Measurements from ENCODE around the gene SMR3B. TPM values are rescaled to one million over a fixed set of nuclear protein-coding genes. Genes with fewer than 3 reads are reported as not detected.

Gene SMR3B
- total and polyA plus RNA-seq, 7 donors, result not detected

DNA sequence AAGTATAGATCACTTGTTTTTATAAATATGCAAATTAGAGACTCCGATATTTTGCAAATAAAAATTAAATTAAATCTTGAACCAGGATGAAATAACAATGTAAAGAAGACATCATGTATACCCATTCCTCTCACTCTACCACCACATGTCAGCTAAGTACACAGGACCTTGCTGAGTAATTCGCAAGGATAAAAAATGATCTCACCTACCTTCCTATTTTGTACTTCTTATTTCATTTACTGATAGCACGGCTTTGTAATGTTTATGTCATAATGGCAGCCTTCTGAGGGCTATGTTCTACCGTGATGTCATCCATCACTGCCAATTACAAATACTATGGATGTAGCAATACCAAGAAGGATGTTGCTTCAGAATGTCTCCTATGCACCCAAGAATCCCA is 10.9 kb upstream of the SMR3B start:
- Histone ChIP-seq H3K27ac (no peak overlapping the region), H3K4me3 (no peak overlapping the region), H3K9me3 (peaks cover 0 to 4% (median 0%) of the 10 kb centered on the region in 4 donors), H3K36me3 (no peaks in the 10 kb centered on the region), H3K4me1 (no peaks in the 10 kb centered on the region), H3K27me3 (no peaks in the 10 kb centered on the region)
- intact Hi-C loops (cut with DNase I), result no loop called here
- TF ChIP-seq, protein P1, sequence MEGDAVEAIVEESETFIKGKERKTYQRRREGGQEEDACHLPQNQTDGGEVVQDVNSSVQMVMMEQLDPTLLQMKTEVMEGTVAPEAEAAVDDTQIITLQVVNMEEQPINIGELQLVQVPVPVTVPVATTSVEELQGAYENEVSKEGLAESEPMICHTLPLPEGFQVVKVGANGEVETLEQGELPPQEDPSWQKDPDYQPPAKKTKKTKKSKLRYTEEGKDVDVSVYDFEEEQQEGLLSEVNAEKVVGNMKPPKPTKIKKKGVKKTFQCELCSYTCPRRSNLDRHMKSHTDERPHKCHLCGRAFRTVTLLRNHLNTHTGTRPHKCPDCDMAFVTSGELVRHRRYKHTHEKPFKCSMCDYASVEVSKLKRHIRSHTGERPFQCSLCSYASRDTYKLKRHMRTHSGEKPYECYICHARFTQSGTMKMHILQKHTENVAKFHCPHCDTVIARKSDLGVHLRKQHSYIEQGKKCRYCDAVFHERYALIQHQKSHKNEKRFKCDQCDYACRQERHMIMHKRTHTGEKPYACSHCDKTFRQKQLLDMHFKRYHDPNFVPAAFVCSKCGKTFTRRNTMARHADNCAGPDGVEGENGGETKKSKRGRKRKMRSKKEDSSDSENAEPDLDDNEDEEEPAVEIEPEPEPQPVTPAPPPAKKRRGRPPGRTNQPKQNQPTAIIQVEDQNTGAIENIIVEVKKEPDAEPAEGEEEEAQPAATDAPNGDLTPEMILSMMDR (IDR thresholded peaks at IDR 0.05), result no peak
- TF ChIP-seq EP300 (IDR thresholded peaks at IDR 0.05) (no peak), POLR2AphosphoS5 (IDR thresholded peaks at IDR 0.05) (no peak), POLR2A (IDR thresholded peaks at IDR 0.05) (no peak)
- WGBS, 2 donors, result 88% methylated on average over 4 of the region's 4 CpGs
- no peak for DNase-seq

DNA sequence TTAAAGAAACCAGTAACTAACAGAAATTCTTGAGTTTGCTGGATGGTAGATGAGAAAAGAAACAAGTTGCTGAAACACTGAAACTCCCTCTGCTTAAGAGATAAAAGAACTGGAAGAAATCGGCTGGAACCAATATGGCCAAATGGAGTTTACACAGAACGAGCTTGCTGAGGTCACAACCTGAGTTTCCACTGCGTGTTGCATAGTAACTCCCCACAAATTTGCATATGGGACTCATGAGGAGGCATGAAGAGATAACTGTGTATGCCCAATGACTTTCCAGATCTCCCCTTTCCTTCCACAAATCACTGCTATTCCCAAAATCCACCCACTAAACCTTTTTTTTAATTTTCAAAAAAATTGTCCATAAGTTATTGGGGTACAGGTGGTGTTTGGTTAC is 10.2 kb upstream of the SMR3B start:
- peaks cover 0 to 4% (median 0%) of the 10 kb centered on the region in 4 donors for H3K9me3 ChIP-seq
- no peak overlapping the region for H3K27ac ChIP-seq
- TF ChIP-seq, protein P1 (IDR thresholded peaks at IDR 0.05), result no peak
- TF ChIP-seq EP300 (IDR thresholded peaks at IDR 0.05) (no peak), POLR2A (IDR thresholded peaks at IDR 0.05) (no peak), POLR2AphosphoS5 (IDR thresholded peaks at IDR 0.05) (no peak)
- DNase-seq, result no peak
- H3K4me3 ChIP-seq, result no peak overlapping the region
- intact Hi-C loops (cut with DNase I), result no loop called here
- H3K4me1 ChIP-seq, result no peaks in the 10 kb centered on the region
- H3K36me3 ChIP-seq, result no peaks in the 10 kb centered on the region
- no peaks in the 10 kb centered on the region for H3K27me3 ChIP-seq
- 75 to 81% methylated on average over 3 of the region's 3 CpGs for WGBS, 2 donors

DNA sequence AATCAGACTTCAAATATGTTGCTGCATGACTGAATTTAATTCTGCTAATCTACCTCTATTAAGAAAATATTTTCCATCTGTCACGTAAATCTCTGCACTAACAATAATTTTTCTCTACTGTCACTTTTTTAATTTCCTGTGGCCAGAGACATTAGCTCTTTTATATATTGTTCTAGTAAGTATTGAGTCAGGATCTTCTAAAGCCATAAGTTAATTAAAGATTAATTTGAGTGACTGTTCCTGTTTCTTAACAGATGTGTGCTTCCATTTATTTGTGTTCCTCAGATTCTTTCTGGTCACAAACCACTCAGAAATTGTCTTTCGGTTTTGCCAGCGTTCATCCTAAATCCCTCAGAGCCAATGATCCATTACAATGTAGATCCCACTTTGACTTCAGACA is 2.4 kb upstream of the SMR3B start:
- WGBS, 2 donors, result 80 to 84% methylated on average over 3 of the region's 3 CpGs
- no peak for TF ChIP-seq POLR2AphosphoS5 (IDR thresholded peaks at IDR 0.05)
- TF ChIP-seq EP300 (IDR thresholded peaks at IDR 0.05), result no peak
- no peak for TF ChIP-seq POLR2A (IDR thresholded peaks at IDR 0.05)
- DNase-seq, result no peak
- no peaks in the 10 kb centered on the region for H3K36me3 ChIP-seq
- H3K4me3 ChIP-seq, result no peak overlapping the region
- H3K9me3 ChIP-seq, result no peaks in the 10 kb centered on the region
- intact Hi-C loops (cut with DNase I), result no loop called here
- no peaks in the 10 kb centered on the region for H3K4me1 ChIP-seq
- no peak overlapping the region for H3K27ac ChIP-seq
- H3K27me3 ChIP-seq, result no peaks in the 10 kb centered on the region

DNA sequence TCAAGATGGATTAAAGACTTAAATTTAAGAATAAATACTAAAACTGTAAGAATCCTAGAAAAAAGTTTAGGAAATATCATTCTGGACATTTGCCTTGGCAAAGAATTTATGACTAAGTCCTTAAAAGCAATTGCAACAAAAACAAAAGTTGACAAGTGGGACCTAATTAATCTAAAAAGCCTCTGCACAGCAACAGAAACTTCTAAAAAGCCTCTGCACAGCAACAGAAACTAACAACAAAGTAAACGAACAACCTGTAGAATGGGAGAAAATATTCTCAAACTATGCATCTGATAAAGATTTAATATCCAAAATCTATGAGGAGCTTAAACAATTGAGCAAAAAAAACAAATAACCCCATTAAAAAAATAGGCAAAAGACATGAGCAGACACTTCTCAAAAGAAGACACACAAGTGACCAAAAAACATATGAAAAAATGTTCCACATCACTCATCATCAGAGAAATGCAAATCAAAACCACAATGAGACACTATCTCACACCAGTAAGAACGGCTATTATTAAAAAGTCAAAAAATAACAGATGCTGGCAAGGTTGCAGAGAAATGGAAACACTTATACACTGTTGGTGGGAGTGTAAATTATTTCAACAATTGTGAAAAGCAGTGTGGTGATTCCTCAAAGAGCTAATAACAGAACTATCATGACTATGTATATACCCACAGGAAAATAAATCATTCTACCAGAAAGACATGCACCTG is 9.3 kb downstream of the SMR3B start:
- H3K36me3 ChIP-seq, result no peaks in the 10 kb centered on the region
- intact Hi-C loops (cut with DNase I), result no loop called here
- H3K9me3 ChIP-seq, result no peaks in the 10 kb centered on the region
- DNase-seq, result no peak
- no peak overlapping the region for H3K4me3 ChIP-seq
- H3K27ac ChIP-seq, result no peak overlapping the region
- 50 to 60% methylated on average over 2 of the region's 2 CpGs for WGBS, 2 donors
- TF ChIP-seq POLR2AphosphoS5 (IDR thresholded peaks at IDR 0.05), result no peak
- TF ChIP-seq POLR2A (IDR thresholded peaks at IDR 0.05), result no peak
- no peak for TF ChIP-seq EP300 (IDR thresholded peaks at IDR 0.05)
- TF ChIP-seq, protein P1 (IDR thresholded peaks at IDR 0.05), result no peak
- H3K4me1 ChIP-seq, result no peaks in the 10 kb centered on the region
- H3K27me3 ChIP-seq, result no peaks in the 10 kb centered on the region

DNA sequence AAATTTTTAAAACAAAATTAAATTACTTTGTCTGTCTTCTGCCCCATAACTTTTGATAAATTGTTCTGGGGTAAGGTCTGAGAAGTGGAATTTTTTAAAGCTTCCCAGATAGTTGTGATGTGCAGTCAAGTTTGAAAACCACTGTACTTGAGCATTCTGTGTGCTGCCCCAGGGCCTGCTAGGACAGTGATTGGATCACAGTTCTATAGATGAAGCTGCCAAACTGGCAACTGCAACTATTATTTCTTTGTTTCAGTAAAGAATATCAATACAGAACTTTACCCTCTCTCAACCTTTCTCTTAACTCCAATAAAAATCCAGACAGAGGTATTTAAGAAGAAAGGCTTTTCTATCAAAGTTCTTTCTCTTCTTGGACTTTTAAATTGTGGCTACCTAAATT is 14.6 kb downstream of the SMR3B start, which contains the start of gene OPRPN:
TSS of gene OPRPN (plus strand) at position 361 of the 400 bp plus-strand sequence. CDS start 1,346 bp downstream, outside the sequence.
- Histone ChIP-seq H3K27me3 (no peaks in the 10 kb centered on the region), H3K27ac (no peak within 1 kb of the TSS), H3K9me3 (no peaks in the 10 kb centered on the region), H3K36me3 (no peaks in the 10 kb centered on the region), H3K4me3 (no peak within 1 kb of the TSS), H3K4me1 (no peaks in the 10 kb centered on the region)
- no peak for DNase-seq
- intact Hi-C loops (cut with DNase I), result no loop called here
- TF ChIP-seq EP300 (IDR thresholded peaks at IDR 0.05), result no peak
- TF ChIP-seq, protein P1 (IDR thresholded peaks at IDR 0.05), result no peak
- no peak for TF ChIP-seq POLR2A (IDR thresholded peaks at IDR 0.05)
- TF ChIP-seq POLR2AphosphoS5 (IDR thresholded peaks at IDR 0.05), result no peak
